Panc1 (cell line): ENCODE results near the gene CYBA. TPM values are rescaled to one million over a fixed set of nuclear protein-coding genes. Genes with fewer than 3 reads are reported as not detected.
"Not testable (repeated sequence)": the region's sequence is repeated elsewhere in the genome, so short reads cannot be mapped to it uniquely, and the experiment has no call there.

Source experiments
- ATAC-seq: fragments of 200-7000 bp; cut with Tn5 transposase; 2 replicates; pipeline ENCODE4 v1.9.1; 2020; ENCODE audit warnings: mild to moderate bottlenecking, moderate library complexity
- BruUV-seq: library from RNA; stranded (reverse); fragments of 400-500 nt; replicated peaks from 2 replicates; lab custom pipeline; 2021; lab: Mats Ljungman, UMichigan
- CTCF ChIA-PET: fragments of 300-600 bp; sonication (Branson Sonifier 250); formaldehyde crosslinking; loops from one replicate; lab custom pipeline; 2022; ENCODE audit warnings: antibody characterized with exemption; lab: Charles Lee
- POLR2A ChIA-PET: fragments of 300-600 bp; sonication (Branson Sonifier 250); formaldehyde crosslinking; loops from one replicate; lab custom pipeline; 2022; ENCODE audit warnings: antibody characterized with exemption; lab: Charles Lee
- DNase-seq: peaks from one replicate; pipeline ENCODE4 v3.0.0-alpha.2; 2010; ENCODE audit warnings: low read depth, low spot score
- H3K27ac ChIP-seq: 2 replicates; pipeline ENCODE4 v1.5.1; 2011; ENCODE audit warnings: mild to moderate bottlenecking, low read length, inconsistent platforms
- H3K27me3 ChIP-seq: fragments of 200-500 bp; sonication (Bioruptor generic); 2 replicates; pipeline ENCODE4 v1.6.0; 2014; ENCODE audit warnings: low read length, inconsistent platforms; ENCODE audit not compliant: control insufficient read depth, insufficient read depth
- H3K36me3 ChIP-seq: fragments of 200-500 bp; sonication (Bioruptor generic); 2 replicates; pipeline ENCODE4 v1.5.1; 2014; ENCODE audit warnings: inconsistent platforms, mild to moderate bottlenecking, low read length, moderate library complexity; ENCODE audit not compliant: control insufficient read depth, insufficient read depth
- H3K4me1 ChIP-seq: 2 replicates; pipeline ENCODE4 v1.5.1; 2011; ENCODE audit warnings: inconsistent platforms, mild to moderate bottlenecking, low read length, moderate library complexity; ENCODE audit not compliant: control insufficient read depth, insufficient read depth
- H3K4me3 ChIP-seq, 2 experiments: 2 replicates each; pipeline ENCODE4 v1.5.1; 2011 to 2012; ENCODE audit warnings: low read depth in 2 of 2, low read length in 2 of 2, mild to moderate bottlenecking in 2 of 2, inconsistent platforms in 1 of 2, moderate library complexity in 1 of 2
- H3K9me3 ChIP-seq: fragments of 200-500 bp; sonication (Bioruptor generic); 2 replicates; pipeline ENCODE4 v1.5.1; 2014; ENCODE audit warnings: low read depth, mild to moderate bottlenecking, inconsistent platforms, low read length, moderate library complexity; ENCODE audit not compliant: control insufficient read depth, insufficient read depth
- CTCF ChIP-seq: fragments of 450-650 bp; IDR thresholded peaks from 2 replicates; pipeline ENCODE4 v1.5.1; 2017; ENCODE audit warnings: mild to moderate bottlenecking
- POLR2AphosphoS5 ChIP-seq: IDR thresholded peaks from 2 replicates; pipeline ENCODE4 v1.6.1; 2012; ENCODE audit warnings: mild to moderate bottlenecking, low read depth, low read length, moderate library complexity
- REST ChIP-seq, 2 experiments: IDR thresholded peaks; 2 replicates each; pipeline ENCODE4 v1.6.1; 2011 to 2012; ENCODE audit warnings: low read depth in 2 of 2, control low read depth in 1 of 2, low read length in 1 of 2, mild to moderate bottlenecking in 1 of 2, moderate library complexity in 1 of 2; ENCODE audit not compliant: insufficient read depth in 1 of 2
- SIN3A ChIP-seq: IDR thresholded peaks from 2 replicates; pipeline ENCODE4 v1.6.1; 2012; ENCODE audit warnings: low read depth, mild to moderate bottlenecking, low read length, moderate library complexity, borderline replicate concordance; ENCODE audit not compliant: insufficient read depth
- TCF7L2 ChIP-seq: IDR thresholded peaks from 2 replicates; pipeline ENCODE4 v1.6.1; 2011; ENCODE audit warnings: mild to moderate bottlenecking, low read depth, low read length, inconsistent platforms
- in situ Hi-C: cut with HindIII; loops from 2 replicates; pipeline ENCODE4 v1.10.0; 2016; ENCODE audit warnings: low sequenced_read_pairs, low pct_unique_long_range_greater_than_20kb
- intact Hi-C: fragments of 100-400 bp; cut with micrococcal nuclease; formaldehyde crosslinking; loops from one replicate; pipeline ENCODE4 v1.10.0; 2022; ENCODE audit not compliant: unreplicated experiment
- total RNA-seq: library from RNA; stranded (reverse); gene quantifications from one replicate; pipeline ENCODE4 v1.2.1, GENCODE V29; 2021; ENCODE audit not compliant: unreplicated experiment

CYBA gene
- total RNA-seq, 1 experiment from 2014 or later: 233 TPM

GRCh38 chr16:88669980-88670379 lies 19.1 kb upstream of the CYBA start:
- TF ChIP-seq TCF7L2 (no peak), CTCF (no peak), SIN3A (no peak), REST (IDR thresholded peaks at IDR 0.05; ENCODE audit: insufficient read depth in 1 of 2, low read depth in 2 of 2, low read length in 1 of 2) (no peak), POLR2AphosphoS5 (no peak)
- DNase-seq: no peak
- no peak overlapping the region for H3K27ac ChIP-seq
- in situ Hi-C loops: no loop called here
- ChIA-PET CTCF (no interaction called here), POLR2A (no interaction called here)
- no peaks in the 10 kb centered on the region for H3K36me3 ChIP-seq
- H3K9me3 ChIP-seq: no peaks in the 10 kb centered on the region
- no peaks in the 10 kb centered on the region for H3K27me3 ChIP-seq
- H3K4me1 ChIP-seq: no peaks in the 10 kb centered on the region
- ATAC-seq: no peak
- BruUV-seq: no TSS peak
- no peak overlapping the region for H3K4me3 ChIP-seq
- intact Hi-C loops: no loop called here

- H3K4me3 ChIP-seq, H3K4me1 ChIP-seq, POLR2A ChIA-PET, DNase-seq, CTCF ChIA-PET, in situ Hi-C loops, intact Hi-C loops, H3K27me3 ChIP-seq, H3K9me3 ChIP-seq, ATAC-seq, H3K27ac ChIP-seq, H3K36me3 ChIP-seq, BruUV-seq: not testable (repeated sequence)
Measured at GRCh38 chr16:88669493-88669892, 18.6 kb upstream of the CYBA start.

GRCh38 chr16:88667461-88667860 lies 16.6 kb upstream of the CYBA start:
- no peak for DNase-seq
- intact Hi-C loops: no loop called here
- CTCF ChIA-PET: no interaction called here
- POLR2A ChIA-PET: no interaction called here
- H3K9me3 ChIP-seq: no peaks in the 10 kb centered on the region
- no peak overlapping the region for H3K4me3 ChIP-seq
- H3K27me3 ChIP-seq: no peaks in the 10 kb centered on the region
- TF ChIP-seq POLR2AphosphoS5: no peak
- TF ChIP-seq TCF7L2: no peak
- TF ChIP-seq CTCF: no peak
- ATAC-seq: no peak
- no TSS peak for BruUV-seq
- H3K36me3 ChIP-seq: no peaks in the 10 kb centered on the region; the same call in 1 of the 2 replicates
- in situ Hi-C loops: no loop called here
- no peaks in the 10 kb centered on the region for H3K4me1 ChIP-seq
- no peak overlapping the region for H3K27ac ChIP-seq
